GM10266 (cell line): ENCODE data around the gene DST.

Source experiments
- DNase-seq: peaks from one replicate; pipeline ENCODE4 v3.0.0; 2012; ENCODE audit errors: extremely low spot score
- TF ChIP-seq, protein P1 (sequence below): IDR thresholded peaks from 2 replicates; pipeline ENCODE4 v1.5.1; 2012; ENCODE audit warnings: mild to moderate bottlenecking, low read depth; ENCODE audit not compliant: control insufficient read depth, insufficient read depth; ENCODE audit errors: missing control alignments

DST gene

DNA sequence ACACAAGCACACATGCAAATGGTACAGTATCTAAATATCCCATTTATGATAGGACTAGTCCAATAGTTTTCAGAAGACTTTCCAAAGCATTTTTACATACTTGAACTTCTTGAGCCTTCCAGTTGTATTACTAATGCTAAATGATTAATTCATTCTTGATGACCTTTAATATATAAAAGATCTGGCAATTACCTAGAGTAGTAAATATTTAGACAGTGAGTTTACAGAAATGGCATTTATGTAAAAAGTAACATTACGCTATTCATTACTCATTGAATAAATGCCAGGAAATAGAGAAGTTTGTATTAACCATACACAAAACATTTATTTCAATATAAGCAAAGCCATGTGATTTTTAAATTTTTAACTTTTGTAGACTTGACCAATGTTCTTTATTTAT, 158.8 kb downstream of the DST start:
- TF ChIP-seq, protein P1, sequence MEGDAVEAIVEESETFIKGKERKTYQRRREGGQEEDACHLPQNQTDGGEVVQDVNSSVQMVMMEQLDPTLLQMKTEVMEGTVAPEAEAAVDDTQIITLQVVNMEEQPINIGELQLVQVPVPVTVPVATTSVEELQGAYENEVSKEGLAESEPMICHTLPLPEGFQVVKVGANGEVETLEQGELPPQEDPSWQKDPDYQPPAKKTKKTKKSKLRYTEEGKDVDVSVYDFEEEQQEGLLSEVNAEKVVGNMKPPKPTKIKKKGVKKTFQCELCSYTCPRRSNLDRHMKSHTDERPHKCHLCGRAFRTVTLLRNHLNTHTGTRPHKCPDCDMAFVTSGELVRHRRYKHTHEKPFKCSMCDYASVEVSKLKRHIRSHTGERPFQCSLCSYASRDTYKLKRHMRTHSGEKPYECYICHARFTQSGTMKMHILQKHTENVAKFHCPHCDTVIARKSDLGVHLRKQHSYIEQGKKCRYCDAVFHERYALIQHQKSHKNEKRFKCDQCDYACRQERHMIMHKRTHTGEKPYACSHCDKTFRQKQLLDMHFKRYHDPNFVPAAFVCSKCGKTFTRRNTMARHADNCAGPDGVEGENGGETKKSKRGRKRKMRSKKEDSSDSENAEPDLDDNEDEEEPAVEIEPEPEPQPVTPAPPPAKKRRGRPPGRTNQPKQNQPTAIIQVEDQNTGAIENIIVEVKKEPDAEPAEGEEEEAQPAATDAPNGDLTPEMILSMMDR, result no peak
- no peak for DNase-seq

DNA sequence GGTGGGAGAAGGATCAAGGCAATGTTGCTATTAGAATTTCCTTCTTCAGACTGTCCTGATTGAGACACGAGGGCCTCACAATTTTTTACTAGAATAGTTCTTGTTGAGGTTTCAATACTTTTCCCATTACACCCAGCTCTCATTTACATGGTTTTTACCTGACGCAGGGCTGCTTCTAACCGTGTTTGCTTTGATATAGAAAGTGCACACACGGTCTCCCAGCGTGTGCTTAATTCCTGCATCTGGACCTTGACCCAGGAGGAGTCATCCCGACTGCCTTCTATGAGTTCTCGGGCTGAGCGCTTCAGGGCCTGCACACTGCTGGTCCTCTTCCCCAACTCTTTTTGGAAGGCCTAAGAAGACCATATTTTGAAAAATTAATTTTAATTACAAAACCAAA, 160.2 kb downstream of the DST start:
- TF ChIP-seq, protein P1, result no peak
- DNase-seq, result no peak

DNA sequence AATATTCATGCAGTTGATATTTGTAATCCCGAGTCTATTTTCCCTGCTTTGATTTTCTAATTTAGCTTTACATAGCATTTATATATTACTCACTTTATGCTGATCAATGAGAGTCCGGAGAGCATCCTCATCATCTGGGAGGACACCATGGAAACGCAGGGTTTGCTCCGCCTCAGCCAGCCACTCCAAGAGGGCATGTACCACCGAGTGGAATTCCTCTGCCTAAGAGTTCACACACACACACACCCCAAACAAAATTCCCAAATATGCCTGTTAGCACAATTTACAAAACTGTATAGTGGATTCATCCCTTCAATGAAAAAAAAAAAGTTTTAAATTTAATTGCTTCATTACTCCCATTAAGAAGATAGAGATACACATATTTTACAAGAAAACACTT, 160.7 kb downstream of the DST start:
- DNase-seq, result no peak
- TF ChIP-seq, protein P1, result no peak

DNA sequence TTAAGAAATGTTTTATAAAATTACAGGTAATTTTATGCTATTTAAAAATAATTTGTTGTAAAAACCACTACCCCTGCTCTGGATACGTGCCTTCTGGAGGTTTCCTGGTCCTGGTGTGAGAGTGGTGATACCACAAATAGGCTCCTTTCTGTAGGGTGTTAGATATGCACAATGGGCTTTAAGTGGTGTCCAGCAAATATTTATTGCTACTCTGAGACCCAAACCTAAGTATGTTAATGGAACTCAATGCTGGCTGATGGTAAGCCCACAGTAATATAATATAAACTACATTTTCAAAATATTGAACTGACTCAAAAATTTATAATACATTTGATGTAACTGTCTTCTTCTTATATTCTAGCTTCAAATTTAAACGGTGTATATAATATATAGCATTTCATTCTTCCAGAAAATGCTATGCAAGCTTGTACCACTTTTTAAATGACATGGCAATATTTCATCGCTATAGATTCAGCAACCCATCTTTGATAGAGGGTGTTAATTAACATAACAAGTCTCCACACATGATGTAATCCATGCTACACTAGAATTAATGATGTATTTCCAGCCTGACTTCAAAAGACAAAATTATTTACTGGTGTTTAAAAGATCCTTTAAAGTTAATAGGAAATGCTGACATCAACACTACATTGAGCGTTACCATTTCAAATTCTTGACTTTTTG, 161.9 kb downstream of the DST start:
- no peak for DNase-seq
- TF ChIP-seq, protein P1, result no peak

DNA sequence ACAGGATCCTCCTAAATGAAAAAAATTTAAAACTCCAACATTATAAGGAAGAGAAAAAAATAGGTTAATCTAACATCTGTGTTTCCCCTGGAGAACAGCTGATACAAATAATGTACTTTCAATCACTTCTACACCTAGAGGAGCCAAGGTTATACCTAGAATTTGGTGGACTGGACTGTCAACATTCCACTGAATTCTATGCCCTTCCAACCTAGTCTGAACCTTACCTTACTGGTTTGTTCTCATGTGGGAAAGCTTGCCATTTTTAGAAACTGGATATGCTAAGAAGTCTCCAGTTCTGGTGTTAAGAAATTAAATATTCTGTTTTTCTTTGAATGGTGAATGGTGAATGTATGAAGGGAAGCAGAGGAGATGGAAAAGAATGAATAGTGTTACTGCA, 162.4 kb downstream of the DST start:
- DNase-seq, result no peak
- TF ChIP-seq, protein P1, result no peak

DNA sequence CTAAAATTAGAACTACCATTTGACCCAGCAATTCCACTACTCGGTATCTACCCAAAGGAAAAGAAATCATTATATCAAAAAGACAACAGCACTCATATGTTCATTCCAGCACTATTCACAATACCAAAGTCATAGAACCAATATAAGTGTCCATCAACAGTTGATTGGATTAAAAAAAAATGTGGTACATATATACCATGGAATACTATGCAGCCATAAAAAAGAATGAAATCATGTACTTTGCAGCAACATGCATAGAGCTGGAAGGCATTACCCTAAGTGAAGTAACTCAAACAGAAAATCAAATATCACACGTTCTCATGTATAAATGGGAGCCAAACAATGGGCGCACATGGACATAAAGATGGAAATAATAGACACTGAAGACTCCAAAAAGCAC, 163.3 kb downstream of the DST start:
- no peak for DNase-seq
- TF ChIP-seq, protein P1, result no peak

DNA sequence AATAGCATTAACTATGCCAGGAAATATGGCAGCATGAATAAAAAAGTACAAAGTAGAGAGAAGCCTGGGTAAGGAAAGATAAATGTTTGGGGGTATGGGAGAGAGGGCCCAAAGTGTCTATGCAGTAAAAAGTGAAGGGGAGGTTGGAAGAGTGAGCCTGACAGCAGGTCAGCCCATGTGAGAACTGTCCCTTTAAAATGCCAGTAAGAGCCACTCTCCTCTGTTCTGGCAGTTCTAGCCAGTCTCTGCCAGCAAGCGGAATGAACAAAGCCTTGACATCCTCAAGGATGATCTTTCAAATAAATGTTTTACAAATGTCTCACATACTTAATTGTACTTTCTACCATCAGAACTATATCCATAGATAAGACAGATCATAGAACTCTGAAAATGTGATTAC, 164.5 kb downstream of the DST start:
- TF ChIP-seq, protein P1, result no peak

More for the DNA sequence above, 164.5 kb downstream of the DST start:
- no peak for DNase-seq
